Hematopoietic multipotent progenitor cell treated with erythropoietin and hydrocortisone succinate and interleukin-3 and kit ligand, for 4 days (in vitro differentiated cells): ENCODE results near the gene LRWD1.
"Not testable (repeated sequence)": the region's sequence is repeated elsewhere in the genome, so short reads cannot be mapped to it uniquely, and the experiment has no call there.

Experiments used
- DNase-seq: peaks from one replicate; pipeline ENCODE4 v3.0.0-alpha.2; 2015

The LRWD1 gene

GRCh38 chr7:102498321-102498720 is 33.5 kb downstream of the LRWD1 start:
- not testable (repeated sequence) for DNase-seq

- not testable (repeated sequence) for DNase-seq
These were observed 38.4 kb downstream of the LRWD1 start for GRCh38 chr7:102503141-102503540.

DNA sequence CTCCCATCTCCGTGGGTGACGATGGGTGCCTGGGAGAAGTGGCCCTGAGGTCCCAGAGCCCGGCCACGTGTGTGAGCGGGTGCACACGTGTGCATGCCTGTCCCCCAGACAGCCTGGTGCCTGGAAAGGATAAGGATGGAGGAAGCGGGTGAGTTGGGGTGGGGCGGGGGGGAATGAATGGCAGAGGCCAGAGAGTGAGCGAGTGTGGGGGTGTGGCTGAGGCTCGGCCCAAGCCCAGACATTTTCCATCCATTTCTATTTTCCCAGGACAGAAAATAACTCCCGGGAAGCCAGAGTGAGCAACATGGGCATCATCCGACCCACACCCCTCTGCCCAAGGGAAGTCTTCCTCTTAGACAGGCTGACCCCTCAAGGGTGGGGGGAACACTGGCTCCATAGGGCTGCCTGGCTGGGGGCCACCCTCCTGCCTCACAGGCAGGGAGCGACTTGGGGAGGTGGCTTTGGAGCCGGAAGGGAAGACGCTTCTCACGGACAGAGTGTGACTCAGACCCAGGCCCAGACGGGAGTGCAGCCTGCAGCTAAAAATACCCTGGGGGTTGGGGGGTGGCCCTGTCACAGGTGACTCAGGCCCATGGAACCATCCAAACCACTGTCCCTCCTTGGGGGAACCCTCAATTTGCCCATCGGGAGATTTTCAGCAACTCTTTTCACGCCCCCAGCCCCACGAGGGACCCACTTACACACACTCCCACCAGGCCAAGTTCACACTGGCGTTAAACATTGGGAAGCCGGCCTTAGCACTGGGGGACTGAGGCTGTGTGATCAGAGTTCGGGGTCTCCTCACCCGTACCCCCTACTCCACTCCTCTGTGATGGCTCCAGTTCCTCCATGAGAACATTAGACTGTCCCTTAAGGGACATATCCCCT is 40.8 kb downstream of the LRWD1 start:
- not testable (repeated sequence) for DNase-seq

GRCh38 chr7:102507410-102508088 is 42.8 kb downstream of the LRWD1 start:
- not testable (repeated sequence) for DNase-seq

GRCh38 chr7:102510575-102510974 is 45.8 kb downstream of the LRWD1 start:
- DNase-seq, result not testable (repeated sequence)

- not testable (repeated sequence) for DNase-seq
These were observed 47.2 kb downstream of the LRWD1 start for GRCh38 chr7:102511860-102512522.

DNA sequence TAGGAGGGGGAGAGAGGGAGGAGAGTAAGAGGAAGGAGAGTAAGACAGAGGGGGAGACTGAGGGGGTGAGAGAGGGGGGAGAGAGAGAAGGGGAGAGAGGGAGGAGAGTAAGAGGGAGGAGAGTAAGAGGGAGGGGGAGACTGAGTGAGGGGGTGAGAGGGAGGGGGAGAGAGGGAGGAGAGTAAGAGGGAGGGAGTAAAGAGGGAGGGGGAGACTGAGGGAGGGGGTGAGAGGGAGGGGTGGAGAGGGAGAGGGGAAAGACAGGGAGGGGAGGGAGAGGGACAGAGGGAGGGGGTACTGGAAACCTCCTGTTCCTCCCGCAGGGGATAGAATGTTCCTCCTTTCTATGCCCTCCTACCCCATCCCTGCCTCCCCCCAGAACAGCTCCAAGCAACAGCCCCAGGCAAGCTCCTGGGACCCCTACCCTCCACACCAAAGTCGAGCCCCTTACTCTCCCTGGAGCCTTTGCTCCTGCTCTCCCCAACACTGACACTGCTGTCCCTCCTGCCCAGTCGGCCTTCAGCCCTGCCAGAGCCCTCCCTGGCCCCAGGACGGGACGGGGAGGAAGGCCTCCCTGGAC is 47.9 kb downstream of the LRWD1 start:
- peak; percentile 0 for DNase-seq

DNA sequence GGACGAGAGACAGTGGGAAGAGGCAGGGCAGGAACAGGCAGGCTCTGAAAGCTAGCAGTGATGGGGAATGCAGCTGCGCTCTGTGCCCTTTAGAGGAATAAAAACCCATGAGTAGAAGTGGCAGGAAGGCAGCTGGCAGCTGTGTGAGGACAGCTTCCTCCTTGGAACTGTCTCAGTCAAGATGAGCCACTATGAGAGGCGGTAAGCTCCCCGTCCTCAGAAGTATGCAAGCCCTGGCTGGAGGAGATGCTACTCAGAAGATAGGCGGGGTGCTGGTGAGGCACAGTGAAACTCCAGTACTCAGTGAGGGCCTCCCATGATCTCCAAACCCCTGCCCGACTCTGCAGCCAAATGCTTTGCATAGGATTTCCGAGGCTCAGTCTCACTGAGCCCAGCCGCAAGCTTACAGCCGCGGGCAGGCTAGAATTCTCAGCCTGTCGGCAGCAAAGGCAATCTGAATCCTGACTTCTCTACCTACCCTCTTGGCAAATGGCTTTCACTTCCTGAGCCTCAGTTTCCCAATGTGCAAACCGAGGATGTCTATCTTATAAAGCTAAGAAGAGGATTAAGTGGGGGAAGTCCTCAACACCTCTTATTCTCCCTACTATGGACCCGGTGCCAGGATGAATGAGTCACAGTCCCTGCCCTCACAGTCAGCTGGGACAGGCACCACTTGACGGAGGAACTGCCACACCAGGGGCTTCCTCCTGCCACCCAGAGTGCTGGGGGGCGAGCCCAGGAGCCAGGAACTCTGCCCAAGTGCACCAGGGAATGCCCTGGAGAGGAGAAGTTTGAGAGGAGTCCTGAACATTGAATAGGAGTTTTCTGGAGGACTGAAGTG is 50.3 kb downstream of the LRWD1 start:
- not testable (repeated sequence) for DNase-seq

DNA sequence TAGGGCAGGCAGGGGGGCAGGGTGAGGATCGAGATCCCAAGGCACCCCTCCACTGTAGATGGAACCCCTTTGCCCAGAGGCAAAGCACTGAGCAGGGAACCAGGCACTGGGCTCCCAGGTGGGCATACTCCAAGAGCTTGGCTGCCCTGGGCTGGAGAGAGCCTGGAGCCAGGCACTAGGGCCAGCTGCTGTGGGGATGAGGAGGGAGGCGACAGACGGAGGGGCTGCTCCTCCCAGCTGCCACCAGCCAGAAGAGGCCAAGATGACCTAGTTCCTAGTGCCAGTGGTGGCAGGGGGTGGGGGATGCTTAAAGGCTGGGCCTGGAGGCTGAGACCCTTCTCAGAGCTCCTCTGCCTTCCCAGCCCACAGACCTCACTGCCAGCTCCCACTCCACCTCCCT is 51.1 kb downstream of the LRWD1 start:
- DNase-seq, result not testable (repeated sequence)

DNA sequence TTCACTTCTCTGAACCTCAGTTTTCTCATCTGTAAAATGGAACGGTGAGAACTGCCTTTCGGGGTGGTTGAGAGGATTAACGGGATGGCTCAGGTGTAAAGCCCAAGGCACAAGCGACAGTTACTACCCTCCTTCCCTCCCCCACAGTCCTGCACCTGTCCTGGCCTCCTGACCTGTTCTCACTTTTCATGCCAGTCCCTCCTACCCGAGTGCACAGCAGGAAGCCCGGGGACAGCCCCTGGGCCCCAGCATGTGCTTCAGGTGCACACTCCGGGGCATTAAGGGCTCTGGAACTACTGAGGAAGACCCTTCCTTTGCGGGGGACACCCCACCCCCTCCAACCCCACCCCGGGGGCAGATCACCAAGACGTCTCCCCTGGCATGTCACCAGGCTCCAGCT is 52.2 kb downstream of the LRWD1 start:
- not testable (repeated sequence) for DNase-seq

- peak; percentile 7 for DNase-seq
These were observed 52.9 kb downstream of the LRWD1 start, which contains the start of gene RASA4B for GRCh38 chr7:102517550-102518147. Gene RASA4B, minus strand, starts transcription at chr7:102517777. Its CDS starts 67 bp downstream, at chr7:102517710.

- DNase-seq, result not testable (repeated sequence)
These were observed 56.0 kb downstream of the LRWD1 start for GRCh38 chr7:102520797-102521196.
